Measurements from ENCODE around the gene MTA2.

MTA2 gene

GRCh38 chr11:62546929-62547625 is 54.6 kb downstream of the MTA2 start:
- DNase-seq (ENCODE audit: low read depth in 3 of 3): no peak

- DNase-seq (ENCODE audit: low read depth in 3 of 3): peak in 1 of 3 experiments; percentile 68
Measured at GRCh38 chr11:62546244-62546928, 55.3 kb downstream of the MTA2 start, which contains the start of gene AHNAK. Gene AHNAK (minus strand): TSS chr11:62546806. CDS start chr11:62536098, 10,708 bp downstream.

GRCh38 chr11:62545437-62546243 is 56.0 kb downstream of the MTA2 start:
- DNase-seq (ENCODE audit: low read depth in 3 of 3): peak in 1 of 3 experiments; percentile 69

- DNase-seq (ENCODE audit: low read depth in 3 of 3): peak in 1 of 3 experiments; percentile 29
Measured at GRCh38 chr11:62544581-62545436, 56.9 kb downstream of the MTA2 start.

- no peak for DNase-seq (ENCODE audit: low read depth in 3 of 3)
Measured at GRCh38 chr11:62543680-62544444, 57.8 kb downstream of the MTA2 start.

All from stimulated activated CD4-positive, alpha-beta T cell treated with anti-CD3 and anti-CD28 coated beads, TNF-alpha, amount 100 ng/mL, for 24 hours (primary cell).